Measurements from ENCODE around the gene VPS72. TPM values are rescaled to one million over a fixed set of nuclear protein-coding genes. Genes with fewer than 3 reads are reported as not detected.

VPS72 gene
- polyA plus RNA-seq, 1 of the 3 experiments (the other 2 are of a cell fraction): 80.2 TPM

GRCh38 chr1:151130987-151131586 is 58.9 kb downstream of the VPS72 start:
- CTCF ChIA-PET: interaction anchor here (0.7 to 1.7 kb wide), 3 partner anchors 15 to 875 kb away, joined by 3 to 8 read pairs (median 3); no protein-coding TSS in a partner anchor
- POLR2A ChIA-PET: no interaction called here
- Histone ChIP-seq H3F3A (replicated peaks; ENCODE audit: insufficient read depth) (peaks cover 13% of the 10 kb centered on the region), H3K79me2 (ENCODE audit: insufficient read depth) (no peaks in the 10 kb centered on the region), H2AFZ (ENCODE audit: low read depth) (no peak overlapping the region), H3K4me1 (ENCODE audit: control insufficient read depth in 1 of 2, insufficient read depth in 2 of 2, low read depth in 1 of 2, low read length in 1 of 2) (no peaks in the 10 kb centered on the region), H3K4me2 (no peak overlapping the region), H3K4me3 (ENCODE audit: low read depth in 2 of 2, low read length in 1 of 2) (no peak overlapping the region), H3K9me2 (no peaks in the 10 kb centered on the region), H3K9ac (no peak overlapping the region), H4K20me1 (ENCODE audit: insufficient read depth) (no peaks in the 10 kb centered on the region), H3K27me3 (ENCODE audit: insufficient read depth) (no peaks in the 10 kb centered on the region), H3K9me3 (no peaks in the 10 kb centered on the region), H3K27ac (ENCODE audit: low read depth in 2 of 2, low read length in 1 of 2) (no peak overlapping the region), H3K36me3 (replicated peaks in 1 of 2; ENCODE audit: control insufficient read depth in 1 of 2, insufficient read depth in 2 of 2, low read length in 1 of 2) (no peaks in the 10 kb centered on the region)
- no peak for TF ChIP-seq YY1 (IDR thresholded peaks at IDR 0.05; ENCODE audit: low read depth)
- no peak for TF ChIP-seq RCOR1 (IDR thresholded peaks at IDR 0.05; ENCODE audit: low read length)
- no peak for TF ChIP-seq CTCF (IDR thresholded peaks at IDR 0.05)
- no peak for TF ChIP-seq JUND (IDR thresholded peaks at IDR 0.05)
- TF ChIP-seq SIN3A (IDR thresholded peaks at IDR 0.05; ENCODE audit: borderline replicate concordance, low read depth, low read length): no peak
- DNase-seq: peak; percentile 31
- 91% methylated on average over 44 of the region's 45 CpGs for WGBS (ENCODE audit: low lambda C conversion rate)

- CTCF ChIA-PET: no interaction called here
- POLR2A ChIA-PET: no interaction called here
Observed at GRCh38 chr1:151128800-151129199, 61.2 kb downstream of the VPS72 start.

More at GRCh38 chr1:151128800-151129199, 61.2 kb downstream of the VPS72 start:
- peak; percentile 16 for DNase-seq
- Histone ChIP-seq H3K79me2 (ENCODE audit: insufficient read depth) (no peaks in the 10 kb centered on the region), H3K27me3 (ENCODE audit: insufficient read depth) (no peaks in the 10 kb centered on the region), H3K9me2 (no peaks in the 10 kb centered on the region), H3K4me1 (ENCODE audit: control insufficient read depth in 1 of 2, insufficient read depth in 2 of 2, low read depth in 1 of 2, low read length in 1 of 2) (no peaks in the 10 kb centered on the region), H3K4me2 (no peak overlapping the region), H3K9me3 (no peaks in the 10 kb centered on the region), H3K4me3 (ENCODE audit: low read depth in 2 of 2, low read length in 1 of 2) (no peak overlapping the region), H2AFZ (ENCODE audit: low read depth) (no peak overlapping the region), H3K27ac (ENCODE audit: low read depth in 2 of 2, low read length in 1 of 2) (no peak overlapping the region), H3K36me3 (replicated peaks in 1 of 2; ENCODE audit: control insufficient read depth in 1 of 2, insufficient read depth in 2 of 2, low read length in 1 of 2) (no peaks in the 10 kb centered on the region), H3K9ac (no peak overlapping the region), H3F3A (replicated peaks; ENCODE audit: insufficient read depth) (peaks cover 13% of the 10 kb centered on the region), H4K20me1 (ENCODE audit: insufficient read depth) (no peaks in the 10 kb centered on the region)
- 80% methylated on average over 6 of the region's 6 CpGs for WGBS (ENCODE audit: low lambda C conversion rate)
- no peak for TF ChIP-seq JUND (IDR thresholded peaks at IDR 0.05)
- no peak for TF ChIP-seq FOXJ3 (CRISPR knock-in tag; IDR thresholded peaks at IDR 0.05)
- TF ChIP-seq USF2 (IDR thresholded peaks at IDR 0.05; ENCODE audit: borderline replicate concordance, low read depth, low read length): no peak
- no peak for TF ChIP-seq GABPA (IDR thresholded peaks at IDR 0.05; ENCODE audit: low read depth)
- no peak for TF ChIP-seq MXI1 (IDR thresholded peaks at IDR 0.05; ENCODE audit: low read depth, low read length)
- no peak for TF ChIP-seq CTCF (IDR thresholded peaks at IDR 0.05)
- no peak for TF ChIP-seq GATA2 (CRISPR knock-in tag; IDR thresholded peaks at IDR 0.05)
- no peak for TF ChIP-seq RCOR1 (IDR thresholded peaks at IDR 0.05; ENCODE audit: low read length)
- no peak for TF ChIP-seq NRF1 (IDR thresholded peaks at IDR 0.05; ENCODE audit: low read depth, low read length)
- no peak for TF ChIP-seq TAF1 (IDR thresholded peaks at IDR 0.05; ENCODE audit: borderline replicate concordance, low read depth, low read length)
- no peak for TF ChIP-seq RAD21 (IDR thresholded peaks at IDR 0.05; ENCODE audit: low read length)
- no peak for TF ChIP-seq MAX (IDR thresholded peaks at IDR 0.05; ENCODE audit: low read depth)
- no peak for TF ChIP-seq MEF2A (IDR thresholded peaks at IDR 0.05; ENCODE audit: borderline replicate concordance, low read depth)
- TF ChIP-seq ELF1 (IDR thresholded peaks at IDR 0.05): no peak

All from SK-N-SH (cell line).